Ishikawa (cell line): ENCODE data around the gene RXFP2.

ENCODE experiments used
- CEBPB ChIP-seq: IDR thresholded peaks from 2 replicates; pipeline ENCODE4 v1.6.1; 2012
- CREB1 ChIP-seq: IDR thresholded peaks from 2 replicates; pipeline ENCODE4 v1.6.1; 2012; ENCODE audit warnings: low read depth
- EGR1 ChIP-seq: IDR thresholded peaks from 2 replicates; pipeline ENCODE4 v1.6.1; 2012
- EP300 ChIP-seq: IDR thresholded peaks from 2 replicates; pipeline ENCODE4 v1.6.1; 2012; ENCODE audit warnings: borderline replicate concordance
- FOXM1 ChIP-seq: IDR thresholded peaks from 2 replicates; pipeline ENCODE4 v1.6.1; 2012; ENCODE audit warnings: low read depth, borderline replicate concordance
- NFIC ChIP-seq: IDR thresholded peaks from 2 replicates; pipeline ENCODE4 v1.6.1; 2012
- RAD21 ChIP-seq: IDR thresholded peaks from 2 replicates; pipeline ENCODE4 v1.6.1; 2012; ENCODE audit warnings: low read depth
- TAF1 ChIP-seq: IDR thresholded peaks from 2 replicates; pipeline ENCODE4 v1.6.1; 2012; ENCODE audit warnings: low read depth, mild to moderate bottlenecking
- TCF12 ChIP-seq: IDR thresholded peaks from 2 replicates; pipeline ENCODE4 v1.6.1; 2012; ENCODE audit warnings: low read depth
- TEAD4 ChIP-seq: IDR thresholded peaks from 2 replicates; pipeline ENCODE4 v1.6.1; 2012
- YY1 ChIP-seq: IDR thresholded peaks from 2 replicates; pipeline ENCODE4 v1.6.1; 2012; ENCODE audit warnings: low read depth
- ZBTB7A ChIP-seq: IDR thresholded peaks from 2 replicates; pipeline ENCODE4 v1.6.1; 2012; ENCODE audit warnings: low read depth
- TF ChIP-seq, protein P1 (sequence below): IDR thresholded peaks from 2 replicates; pipeline ENCODE4 v1.6.1; 2012
- TF ChIP-seq, protein P2 (sequence below): IDR thresholded peaks from 2 replicates; pipeline ENCODE4 v1.6.1; 2012; ENCODE audit warnings: low read depth, mild to moderate bottlenecking
- TF ChIP-seq, protein P3 (sequence below): IDR thresholded peaks from 2 replicates; pipeline ENCODE4 v1.6.1; 2012

Gene RXFP2

DNA sequence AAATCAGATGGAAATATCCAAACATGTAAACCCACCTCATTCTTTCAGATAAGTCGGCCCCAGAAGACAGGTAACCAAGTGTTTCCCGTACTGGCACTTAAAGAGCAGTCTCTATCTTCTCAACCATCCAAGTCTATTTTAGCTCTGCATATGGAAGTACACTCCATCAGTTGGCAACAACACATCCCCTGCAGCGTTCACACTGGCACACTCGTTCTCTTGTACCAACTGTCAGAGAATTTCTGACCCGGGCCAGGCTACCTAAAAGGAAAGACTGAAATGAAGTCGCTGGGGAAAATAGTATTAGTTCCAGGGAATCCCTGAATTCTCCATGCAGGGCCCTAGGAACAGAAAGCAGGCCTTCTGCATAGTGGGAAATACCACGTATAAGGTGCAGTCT is 109.3 kb downstream of the RXFP2 start:
- TF ChIP-seq EGR1 (no peak), CEBPB (no peak), EP300 (no peak), FOXM1 (no peak), NFIC (no peak), ZBTB7A (no peak), YY1 (no peak), TAF1 (no peak), TEAD4 (no peak), RAD21 (no peak), CREB1 (no peak), TCF12 (no peak)
- TF ChIP-seq, protein P1, sequence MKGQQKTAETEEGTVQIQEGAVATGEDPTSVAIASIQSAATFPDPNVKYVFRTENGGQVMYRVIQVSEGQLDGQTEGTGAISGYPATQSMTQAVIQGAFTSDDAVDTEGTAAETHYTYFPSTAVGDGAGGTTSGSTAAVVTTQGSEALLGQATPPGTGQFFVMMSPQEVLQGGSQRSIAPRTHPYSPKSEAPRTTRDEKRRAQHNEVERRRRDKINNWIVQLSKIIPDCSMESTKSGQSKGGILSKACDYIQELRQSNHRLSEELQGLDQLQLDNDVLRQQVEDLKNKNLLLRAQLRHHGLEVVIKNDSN: no peak
- TF ChIP-seq, protein P2, sequence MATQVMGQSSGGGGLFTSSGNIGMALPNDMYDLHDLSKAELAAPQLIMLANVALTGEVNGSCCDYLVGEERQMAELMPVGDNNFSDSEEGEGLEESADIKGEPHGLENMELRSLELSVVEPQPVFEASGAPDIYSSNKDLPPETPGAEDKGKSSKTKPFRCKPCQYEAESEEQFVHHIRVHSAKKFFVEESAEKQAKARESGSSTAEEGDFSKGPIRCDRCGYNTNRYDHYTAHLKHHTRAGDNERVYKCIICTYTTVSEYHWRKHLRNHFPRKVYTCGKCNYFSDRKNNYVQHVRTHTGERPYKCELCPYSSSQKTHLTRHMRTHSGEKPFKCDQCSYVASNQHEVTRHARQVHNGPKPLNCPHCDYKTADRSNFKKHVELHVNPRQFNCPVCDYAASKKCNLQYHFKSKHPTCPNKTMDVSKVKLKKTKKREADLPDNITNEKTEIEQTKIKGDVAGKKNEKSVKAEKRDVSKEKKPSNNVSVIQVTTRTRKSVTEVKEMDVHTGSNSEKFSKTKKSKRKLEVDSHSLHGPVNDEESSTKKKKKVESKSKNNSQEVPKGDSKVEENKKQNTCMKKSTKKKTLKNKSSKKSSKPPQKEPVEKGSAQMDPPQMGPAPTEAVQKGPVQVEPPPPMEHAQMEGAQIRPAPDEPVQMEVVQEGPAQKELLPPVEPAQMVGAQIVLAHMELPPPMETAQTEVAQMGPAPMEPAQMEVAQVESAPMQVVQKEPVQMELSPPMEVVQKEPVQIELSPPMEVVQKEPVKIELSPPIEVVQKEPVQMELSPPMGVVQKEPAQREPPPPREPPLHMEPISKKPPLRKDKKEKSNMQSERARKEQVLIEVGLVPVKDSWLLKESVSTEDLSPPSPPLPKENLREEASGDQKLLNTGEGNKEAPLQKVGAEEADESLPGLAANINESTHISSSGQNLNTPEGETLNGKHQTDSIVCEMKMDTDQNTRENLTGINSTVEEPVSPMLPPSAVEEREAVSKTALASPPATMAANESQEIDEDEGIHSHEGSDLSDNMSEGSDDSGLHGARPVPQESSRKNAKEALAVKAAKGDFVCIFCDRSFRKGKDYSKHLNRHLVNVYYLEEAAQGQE: no peak
- TF ChIP-seq, protein P3, sequence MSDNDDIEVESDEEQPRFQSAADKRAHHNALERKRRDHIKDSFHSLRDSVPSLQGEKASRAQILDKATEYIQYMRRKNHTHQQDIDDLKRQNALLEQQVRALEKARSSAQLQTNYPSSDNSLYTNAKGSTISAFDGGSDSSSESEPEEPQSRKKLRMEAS: no peak

DNA sequence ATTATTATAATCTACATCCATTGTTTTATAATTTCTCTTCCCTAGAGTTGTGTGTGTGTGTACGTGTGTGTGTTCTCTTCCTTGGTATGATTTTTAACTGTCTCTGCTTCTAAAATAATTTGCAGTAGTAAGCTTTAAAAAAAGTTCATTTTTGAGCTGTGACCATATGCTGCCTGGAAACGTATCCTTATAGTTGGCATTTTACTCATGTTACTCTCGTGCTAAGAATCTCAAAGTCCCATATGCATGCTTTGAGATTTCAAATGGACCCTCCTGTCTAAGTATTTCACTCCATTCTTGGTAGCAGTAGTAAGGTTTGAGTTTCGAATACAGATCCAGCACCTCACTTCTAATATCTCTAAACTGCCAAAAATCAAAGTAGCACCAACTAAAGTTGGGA is 109.9 kb downstream of the RXFP2 start:
- TF ChIP-seq NFIC (no peak), TAF1 (no peak), RAD21 (no peak), CREB1 (no peak), TCF12 (no peak), EP300 (no peak), EGR1 (no peak)

DNA sequence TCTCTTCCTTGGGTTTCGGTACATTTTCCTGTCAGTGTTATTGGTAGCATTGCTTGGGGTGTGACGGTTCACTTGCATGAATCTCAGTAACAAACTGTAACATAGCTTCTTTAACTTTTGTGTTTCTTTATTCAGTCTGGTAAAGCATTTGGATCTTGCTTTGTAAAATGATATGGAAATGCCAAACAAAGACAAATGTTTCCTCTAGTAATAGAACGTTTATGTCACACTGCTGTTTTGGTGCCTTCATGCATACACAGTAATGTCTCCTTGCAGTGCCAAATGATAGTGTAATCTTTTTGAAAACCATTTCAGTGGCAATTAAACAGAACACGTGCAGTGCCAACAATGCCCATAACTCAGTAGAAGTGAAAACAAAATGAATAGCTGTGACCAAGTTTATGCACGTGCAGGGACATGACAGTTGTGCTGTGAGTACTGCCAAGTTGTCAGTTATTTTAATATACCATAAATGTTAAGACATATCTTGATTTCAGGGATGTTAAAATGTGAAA is 110.8 kb downstream of the RXFP2 start:
- TF ChIP-seq, protein P2: no peak
- no peak for TF ChIP-seq TAF1
- TF ChIP-seq TEAD4: no peak
- TF ChIP-seq RAD21: no peak

DNA sequence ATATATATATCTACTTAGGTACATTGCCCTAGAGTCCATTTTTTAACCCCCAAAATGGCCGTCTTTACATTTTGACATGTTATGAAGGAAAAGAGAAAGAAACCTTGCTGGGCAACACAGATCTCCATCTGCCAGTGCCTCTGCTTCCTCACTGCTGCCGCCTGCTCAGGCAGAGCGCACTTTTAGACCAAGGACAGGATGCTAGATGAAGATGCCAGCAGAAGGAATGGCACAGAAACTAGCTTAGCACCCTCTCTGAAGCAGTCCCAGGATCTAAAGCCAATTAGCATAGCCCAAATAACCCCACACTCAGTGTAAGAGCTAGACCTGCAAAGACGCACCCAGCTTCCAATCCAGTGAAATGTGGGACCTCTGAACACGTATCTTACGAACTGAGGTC is 111.9 kb downstream of the RXFP2 start:
- TF ChIP-seq ZBTB7A: no peak
- TF ChIP-seq EP300: no peak
- no peak for TF ChIP-seq YY1
- no peak for TF ChIP-seq CEBPB
- no peak for TF ChIP-seq TEAD4
- TF ChIP-seq RAD21: no peak
- TF ChIP-seq, protein P1: no peak
- no peak for TF ChIP-seq EGR1
- TF ChIP-seq FOXM1: no peak
